Right lobe of liver (tissue), 6 donors: Measurements from ENCODE around the gene GPR161. TPM values are rescaled to one million over a fixed set of nuclear protein-coding genes. Genes with fewer than 3 reads are reported as not detected.
A peak's percentile ranks its signal among the peaks of the same experiment; 100 is the strongest.

Experiments used
- ATAC-seq, 4 donors: fragments of 200-7000 bp; cut with Tn5 transposase; one replicate each; pipeline ENCODE4 v1.9.1; 2020; ENCODE audit warnings: mild to moderate bottlenecking in 4 of 4, moderate library complexity in 4 of 4
- DNase-seq, 3 donors: peaks; one replicate each; pipeline ENCODE4 v3.0.0-alpha.2; 2020
- H3K27ac ChIP-seq, 3 donors: fragments of 200-600 bp; one replicate each; pipeline ENCODE4 v1.8.0; 2022
- H3K27me3 ChIP-seq, 2 donors: fragments of 200-600 bp; one replicate each; pipeline ENCODE4 v1.8.0; 2022
- H3K36me3 ChIP-seq, 4 donors: fragments of 200-600 bp; sonication (generic) in 1 of 4; one replicate each; pipeline versions ENCODE4 v1.5.1 to v1.8.0; 2017 to 2022; ENCODE audit warnings: control low read depth in 1 of 4
- H3K4me1 ChIP-seq, 4 donors: fragments of 200-600 bp; sonication (generic) in 1 of 4; one replicate each; pipeline versions ENCODE4 v1.5.1 to v1.8.0; 2017 to 2022; ENCODE audit warnings: control low read depth in 1 of 4
- H3K4me3 ChIP-seq, 3 donors: fragments of 200-600 bp; one replicate each; pipeline ENCODE4 v1.8.0; 2022
- H3K9me3 ChIP-seq, 4 donors: fragments of 200-600 bp; sonication (generic) in 1 of 4; one replicate each; pipeline versions ENCODE4 v1.5.1 to v1.8.0; 2017 to 2022; ENCODE audit warnings: control low read depth in 1 of 4
- POLR2A ChIP-seq: fragments of 450-650 bp; IDR thresholded peaks from one replicate; pipeline ENCODE4 v1.6.1; 2017; ENCODE audit warnings: antibody characterized with exemption, mild to moderate bottlenecking
- WGBS: methylation state at CpG from one replicate; pipeline ENCODE4 v1.1.6; 2018; ENCODE audit warnings: low coverage, low lambda C conversion rate; ENCODE audit not compliant: insufficient coverage; ENCODE audit errors: missing lambda C conversion rate; 5-methylcytosine and 5-hydroxymethylcytosine counted together
- intact Hi-C, 2 donors: fragments of 100-400 bp; cut with DNase I; formaldehyde crosslinking; loops; one replicate each; pipeline versions ENCODE4 v1.11.2 to v1.14.1; 2022
- total RNA-seq, 6 experiments: library from RNA; depleted of rRNA in 2 of 6; stranded (reverse); fragments of >200 nt in 2 of 6; fragmentation: NEBNext Ultra II Directional in 3 of 6; extraction: Animal tissue kit (Norgen Biotek cat#: 25700) in 3 of 6; gene quantifications; one replicate each; pipeline versions ENCODE4 v1.1.0 to v1.2.4, GENCODE V29; 2016 to 2023
- TF ChIP-seq, protein P1 (sequence below), 4 donors: fragments of 200-600 bp in 3 of 4; fragments of 450-650 bp in 1 of 4; IDR thresholded peaks; one replicate each; pipeline versions ENCODE4 v1.5.1 to v1.8.0; 2016 to 2022; ENCODE audit warnings: antibody characterized with exemption in 4 of 4, mild to moderate bottlenecking in 2 of 4
- donor health status: DM: no; HTN: yes; CAD: no.
- donor health status: DM: no; HTN: no; CAD: no.
- donor health status: DM: no; HTN: no; CAD: no.
- donor health status: DM: no; HTN: yes; CAD: no.
- donor health status: DM: no; HTN: yes; CAD: no.

GPR161 gene
- total RNA-seq, 6 experiments from 2014 or later: 0.43 to 1.4 (median 0.48) TPM

DNA sequence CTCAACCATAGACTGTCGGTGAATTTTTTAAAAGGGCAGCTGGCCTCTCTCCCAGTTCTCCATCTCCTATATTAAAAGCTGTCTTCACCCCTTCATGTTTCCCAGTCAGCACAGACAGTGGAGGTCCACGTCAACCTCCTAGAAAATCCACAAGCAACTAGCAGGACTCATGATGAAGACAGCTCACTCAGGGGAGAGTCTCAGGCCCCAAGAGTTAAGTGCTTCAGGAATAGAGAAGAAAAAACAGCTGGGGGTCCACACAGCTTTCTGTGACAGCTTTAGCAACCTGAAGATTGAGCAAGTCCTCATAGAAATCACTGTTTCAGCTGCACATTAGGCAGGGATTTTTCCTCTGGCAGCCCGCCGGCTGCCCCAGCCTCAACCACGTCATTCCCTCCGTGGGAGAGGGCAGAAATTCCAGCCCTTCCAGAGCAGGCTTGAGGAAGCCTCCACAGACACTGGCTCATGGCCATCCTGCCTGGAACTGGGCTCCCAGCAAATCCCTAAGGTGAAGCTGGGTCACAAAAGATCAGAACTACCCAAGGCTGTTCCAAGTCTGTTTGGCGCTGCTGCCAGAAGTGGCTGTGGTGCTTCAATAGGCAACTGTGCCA is 15.2 kb downstream of the GPR161 start:
- intact Hi-C loops: no loop called here

DNA sequence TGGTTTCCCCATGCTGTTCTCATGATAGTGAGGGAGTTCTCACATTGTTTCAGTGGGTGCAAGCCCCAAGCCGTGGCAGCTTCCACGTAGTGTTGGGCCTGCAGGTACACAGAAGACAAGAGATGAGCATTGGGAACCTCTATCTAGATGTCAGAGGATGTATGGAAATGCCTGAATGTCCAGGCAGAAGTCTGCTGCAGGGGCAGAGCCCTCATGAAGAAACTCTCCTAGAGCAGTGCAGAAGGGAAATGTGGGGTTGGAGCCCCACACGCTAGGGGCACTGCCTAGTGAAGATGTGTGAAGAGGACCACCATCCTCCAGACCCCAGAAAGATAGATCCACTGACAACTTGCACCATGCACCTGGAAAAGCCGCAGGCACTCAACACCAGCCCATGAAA is 17.0 kb downstream of the GPR161 start:
- Histone ChIP-seq H3K27me3 (no peaks in the 10 kb centered on the region), H3K4me3 (no peak overlapping the region), H3K27ac (no peak overlapping the region), H3K4me1 (no peaks in the 10 kb centered on the region), H3K9me3 (no peaks in the 10 kb centered on the region), H3K36me3 (no peaks in the 10 kb centered on the region)
- TF ChIP-seq POLR2A: no peak
- TF ChIP-seq, protein P1, sequence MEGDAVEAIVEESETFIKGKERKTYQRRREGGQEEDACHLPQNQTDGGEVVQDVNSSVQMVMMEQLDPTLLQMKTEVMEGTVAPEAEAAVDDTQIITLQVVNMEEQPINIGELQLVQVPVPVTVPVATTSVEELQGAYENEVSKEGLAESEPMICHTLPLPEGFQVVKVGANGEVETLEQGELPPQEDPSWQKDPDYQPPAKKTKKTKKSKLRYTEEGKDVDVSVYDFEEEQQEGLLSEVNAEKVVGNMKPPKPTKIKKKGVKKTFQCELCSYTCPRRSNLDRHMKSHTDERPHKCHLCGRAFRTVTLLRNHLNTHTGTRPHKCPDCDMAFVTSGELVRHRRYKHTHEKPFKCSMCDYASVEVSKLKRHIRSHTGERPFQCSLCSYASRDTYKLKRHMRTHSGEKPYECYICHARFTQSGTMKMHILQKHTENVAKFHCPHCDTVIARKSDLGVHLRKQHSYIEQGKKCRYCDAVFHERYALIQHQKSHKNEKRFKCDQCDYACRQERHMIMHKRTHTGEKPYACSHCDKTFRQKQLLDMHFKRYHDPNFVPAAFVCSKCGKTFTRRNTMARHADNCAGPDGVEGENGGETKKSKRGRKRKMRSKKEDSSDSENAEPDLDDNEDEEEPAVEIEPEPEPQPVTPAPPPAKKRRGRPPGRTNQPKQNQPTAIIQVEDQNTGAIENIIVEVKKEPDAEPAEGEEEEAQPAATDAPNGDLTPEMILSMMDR (IDR thresholded peaks at IDR 0.05): no peak
- WGBS: 75% methylated on average over 3 of the region's 4 CpGs
- DNase-seq (no peak), ATAC-seq (no peak)
- intact Hi-C loops: loop anchor here in 1 of 2 donors (10.0 kb wide), 1 partner anchor 205 kb away; no protein-coding TSS in a partner anchor

More for the DNA sequence above, 15.2 kb downstream of the GPR161 start:
- Histone ChIP-seq H3K4me1 (no peaks in the 10 kb centered on the region), H3K27ac (no peak overlapping the region), H3K36me3 (no peaks in the 10 kb centered on the region), H3K9me3 (no peaks in the 10 kb centered on the region), H3K4me3 (no peak overlapping the region), H3K27me3 (no peaks in the 10 kb centered on the region)
- TF ChIP-seq, protein P1 (IDR thresholded peaks at IDR 0.05): no peak
- no peak for TF ChIP-seq POLR2A
- DNase-seq (no peak), ATAC-seq (peak in 2 of 4 donors; percentile 33 to 55)
- WGBS: 58% methylated on average over 2 of the region's 7 CpGs

DNA sequence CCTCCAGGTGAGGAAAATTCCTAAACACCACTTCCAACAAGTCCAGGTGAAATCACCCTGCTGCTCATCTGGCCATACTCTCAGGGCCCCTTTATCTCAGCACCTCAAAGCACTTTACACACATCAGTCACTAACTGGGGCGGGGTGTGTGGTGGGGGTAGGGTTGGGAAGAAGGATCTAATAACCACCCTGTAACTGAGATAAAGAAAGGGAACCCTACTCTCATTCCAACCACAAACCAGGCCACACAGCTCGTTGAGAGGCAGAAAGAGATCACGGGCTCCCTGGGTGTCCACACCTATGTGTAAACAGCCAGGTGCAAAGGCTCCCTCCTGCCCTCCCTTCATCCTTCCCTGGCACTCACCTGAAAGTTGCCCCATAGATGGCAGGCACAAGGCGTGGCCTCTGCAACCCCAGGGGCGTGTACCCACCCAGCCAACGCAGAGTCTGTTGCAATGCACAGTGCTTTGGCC is 20.4 kb downstream of the GPR161 start:
- H3K27ac ChIP-seq: no peak overlapping the region
- H3K36me3 ChIP-seq: no peaks in the 10 kb centered on the region
- H3K4me1 ChIP-seq: no peaks in the 10 kb centered on the region
- intact Hi-C loops: loop anchor here in 1 of 2 donors (10.0 kb wide), 1 partner anchor 208 kb away; no protein-coding TSS in a partner anchor
- no peaks in the 10 kb centered on the region for H3K27me3 ChIP-seq
- DNase-seq: no peak
- no peak overlapping the region for H3K4me3 ChIP-seq
- ATAC-seq: no peak
- TF ChIP-seq POLR2A: no peak
- WGBS: 40% methylated on average over 1 of the region's 6 CpGs
- H3K9me3 ChIP-seq: no peaks in the 10 kb centered on the region

DNA sequence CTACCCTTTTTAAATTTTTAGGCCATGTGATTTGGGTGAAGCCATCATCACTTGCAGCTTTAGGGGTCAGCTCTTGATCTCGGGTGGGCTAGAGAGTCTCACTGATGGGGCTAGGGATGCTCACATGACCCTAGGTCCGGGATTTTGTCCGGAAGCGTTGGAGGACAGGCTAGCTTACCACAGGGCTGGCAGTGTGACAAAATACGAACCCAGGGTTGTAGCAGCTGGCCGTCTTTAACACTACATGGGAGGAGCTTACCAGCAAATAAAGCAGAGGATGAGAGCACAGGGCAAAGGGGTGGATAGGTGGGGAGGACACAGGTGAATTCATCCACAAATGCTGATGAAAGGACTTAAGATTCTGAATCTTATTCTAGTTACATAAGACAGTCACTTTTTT is 21.9 kb downstream of the GPR161 start:
- Histone ChIP-seq H3K27ac (no peak overlapping the region), H3K4me3 (no peak overlapping the region), H3K4me1 (no peaks in the 10 kb centered on the region), H3K27me3 (no peaks in the 10 kb centered on the region), H3K36me3 (no peaks in the 10 kb centered on the region), H3K9me3 (no peaks in the 10 kb centered on the region)
- intact Hi-C loops: loop anchor here in 1 of 2 donors (10.0 kb wide), 1 partner anchor 210 kb away; no protein-coding TSS in a partner anchor
- ATAC-seq (no peak), DNase-seq (no peak)
- 78% methylated on average over 6 of the region's 6 CpGs for WGBS
- TF ChIP-seq POLR2A: no peak
- TF ChIP-seq, protein P1 (IDR thresholded peaks at IDR 0.05): no peak

DNA sequence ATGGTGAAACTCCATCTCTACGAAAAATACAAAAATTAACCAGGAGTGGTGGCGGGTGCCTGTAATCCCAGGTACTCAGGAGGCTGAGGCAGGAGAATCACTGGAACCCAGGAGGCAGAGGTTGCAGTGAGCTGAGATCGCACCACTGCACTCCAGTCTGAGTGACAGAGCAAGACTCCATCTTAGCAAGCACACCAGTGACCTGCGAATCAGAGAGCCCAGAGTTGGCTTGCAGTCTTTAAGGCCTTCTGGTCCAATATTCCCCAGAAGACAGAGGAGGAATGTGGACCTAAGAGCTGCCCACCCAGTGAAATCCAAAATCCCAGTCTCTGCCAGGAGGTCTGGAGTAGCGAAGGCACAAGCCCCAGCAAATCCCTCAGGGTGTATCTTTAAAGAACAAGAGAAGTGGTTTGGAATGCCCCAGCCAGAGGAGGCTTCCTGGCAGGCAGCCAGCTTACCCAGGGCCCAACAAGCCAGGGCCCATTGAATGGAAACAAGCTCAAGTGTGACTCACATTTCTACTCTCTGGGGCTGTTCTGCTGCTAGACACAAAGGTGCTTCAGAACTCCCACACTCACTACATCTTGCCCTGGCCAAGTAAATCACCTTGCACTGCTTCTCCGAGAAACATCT is 23.9 kb downstream of the GPR161 start:
- no peak for ATAC-seq

More for the DNA sequence above, 23.9 kb downstream of the GPR161 start:
- TF ChIP-seq, protein P1 (IDR thresholded peaks at IDR 0.05): no peak
- TF ChIP-seq POLR2A: no peak
- 100% methylated on average over 3 of the region's 6 CpGs for WGBS
- H3K27ac ChIP-seq: no peak overlapping the region
- H3K27me3 ChIP-seq: no peaks in the 10 kb centered on the region
- no peaks in the 10 kb centered on the region for H3K9me3 ChIP-seq
- DNase-seq: no peak
- no peak overlapping the region for H3K4me3 ChIP-seq
- no peaks in the 10 kb centered on the region for H3K4me1 ChIP-seq
- no peaks in the 10 kb centered on the region for H3K36me3 ChIP-seq
- intact Hi-C loops: loop anchor here in 1 of 2 donors (10.0 kb wide), 1 partner anchor 212 kb away; no protein-coding TSS in a partner anchor
